ENCODE measurements around the gene SCGB1C2.

Gene SCGB1C2

DNA sequence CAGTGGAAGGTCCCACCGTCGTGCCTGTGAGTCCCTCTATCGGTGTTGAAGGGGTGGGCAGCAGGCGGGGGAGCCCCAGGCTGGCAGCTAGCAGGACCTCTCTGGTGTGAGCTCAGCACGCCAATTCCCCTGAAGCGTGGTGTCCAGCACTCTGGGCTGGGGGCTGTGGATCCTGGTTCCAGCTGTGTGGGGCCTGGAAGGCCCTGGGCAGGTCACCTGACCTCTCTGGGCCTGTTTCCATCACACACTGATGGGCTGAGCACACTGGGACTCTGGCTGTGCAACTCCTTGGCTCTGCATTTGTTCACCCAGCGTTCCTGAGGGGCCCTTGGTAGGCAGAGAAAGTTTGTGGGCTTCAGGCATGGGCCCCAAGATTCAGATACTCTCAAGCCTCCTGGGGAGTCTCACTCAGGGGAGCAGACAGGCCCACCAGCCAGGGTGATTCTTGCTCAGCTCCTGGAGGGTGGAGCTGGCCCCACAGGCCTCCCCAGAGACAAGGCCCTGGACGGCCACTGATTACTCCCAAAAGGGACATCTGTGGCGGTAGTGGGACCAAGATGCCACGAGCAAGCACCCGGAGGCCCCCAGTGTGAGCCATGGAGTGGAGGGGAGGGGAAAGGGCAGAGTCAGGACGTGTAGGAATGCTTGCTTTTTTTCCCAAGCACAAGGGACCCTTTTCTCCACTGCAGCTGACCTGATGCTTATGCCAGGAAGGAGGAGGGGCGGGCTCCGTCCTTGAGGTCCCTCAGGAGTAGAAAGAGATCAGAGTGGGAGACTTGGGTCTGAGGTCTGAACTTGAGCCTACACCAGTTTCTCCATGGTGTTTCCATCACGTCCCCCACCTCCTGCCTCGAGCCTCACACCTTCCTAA, 8.5 kb downstream of the SCGB1C2 start:
- POLR2A ChIA-PET = interaction anchor here (0.6 kb wide), 1 partner anchor 463 kb away, joined by 3 read pairs; no protein-coding TSS in a partner anchor
- DNase-seq = no peak
- no peaks in the 10 kb centered on the region for H3K36me3 ChIP-seq (ENCODE audit: control insufficient read depth in 4 of 4, insufficient read depth in 4 of 4, low read length in 3 of 4)
- peaks cover 0 to 3% (median 0%) of the 10 kb centered on the region in 5 experiments for H3K9me3 ChIP-seq (ENCODE audit: control extremely low read depth in 1 of 5, control insufficient read depth in 4 of 5, insufficient read depth in 2 of 5, low read depth in 1 of 5, low read length in 4 of 5)
- no peak overlapping the region for H3K27ac ChIP-seq (ENCODE audit: insufficient read depth in 1 of 2, low read depth in 1 of 2, low read length in 2 of 2, poor library complexity in 1 of 2, severe bottlenecking in 2 of 2)
- peaks cover 0 to 2% (median under 1%) of the 10 kb centered on the region in 4 experiments for H3K4me1 ChIP-seq (ENCODE audit: control extremely low read depth in 1 of 4, control insufficient read depth in 4 of 4, insufficient read depth in 4 of 4, low read length in 3 of 4)
- WGBS (ENCODE audit: insufficient coverage) = 95% methylated on average over 14 of the region's 16 CpGs
- H3K4me3 ChIP-seq (ENCODE audit: control insufficient read depth in 1 of 7, extremely low read depth in 1 of 7, insufficient read depth in 4 of 7, low read depth in 2 of 7, low read length in 6 of 7) = no peak overlapping the region
- CTCF ChIA-PET = interaction anchor here (1.4 to 2.2 kb wide), 3 partner anchors 20 to 167 kb away, joined by 3 to 6 read pairs (median 4); no protein-coding TSS in a partner anchor
- peaks cover 0 to 12% (median 4%) of the 10 kb centered on the region in 5 experiments for H3K27me3 ChIP-seq (replicated peaks in 2 of 5; ENCODE audit: control insufficient read depth in 4 of 5, insufficient read depth in 5 of 5, low read length in 4 of 5)

DNA sequence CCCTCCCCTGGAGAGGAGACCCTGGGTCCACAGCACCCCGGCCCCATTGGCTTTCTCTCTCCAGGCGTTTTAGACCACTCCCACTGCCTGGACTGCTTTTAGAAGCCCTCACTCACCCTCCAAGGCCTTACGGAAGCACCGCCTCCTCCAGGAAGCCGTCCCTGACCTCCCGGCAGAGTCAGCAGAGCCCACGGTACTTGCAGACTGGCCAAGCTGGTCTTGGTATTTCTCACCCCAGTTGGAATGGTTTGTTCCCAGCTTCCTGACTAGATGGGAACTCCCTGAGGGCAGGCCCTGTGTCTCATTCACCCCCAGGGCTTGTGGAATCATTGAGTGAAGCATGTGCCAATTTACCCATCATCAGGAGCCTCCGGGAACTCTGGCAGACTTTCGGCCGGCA, 9.2 kb downstream of the SCGB1C2 start:
- Histone ChIP-seq H3K27ac (ENCODE audit: insufficient read depth in 1 of 2, low read depth in 1 of 2, low read length in 2 of 2, poor library complexity in 1 of 2, severe bottlenecking in 2 of 2) (no peak overlapping the region), H3K27me3 (replicated peaks in 2 of 5; ENCODE audit: control insufficient read depth in 4 of 5, insufficient read depth in 5 of 5, low read length in 4 of 5) (peaks cover 0 to 12% (median 4%) of the 10 kb centered on the region in 5 experiments), H3K36me3 (ENCODE audit: control insufficient read depth in 4 of 4, insufficient read depth in 4 of 4, low read length in 3 of 4) (no peaks in the 10 kb centered on the region), H3K4me3 (ENCODE audit: control insufficient read depth in 1 of 7, extremely low read depth in 1 of 7, insufficient read depth in 4 of 7, low read depth in 2 of 7, low read length in 6 of 7) (no peak overlapping the region), H3K9me3 (ENCODE audit: control extremely low read depth in 1 of 5, control insufficient read depth in 4 of 5, insufficient read depth in 2 of 5, low read depth in 1 of 5, low read length in 4 of 5) (peaks cover 0 to 3% (median 0%) of the 10 kb centered on the region in 5 experiments), H3K4me1 (ENCODE audit: control extremely low read depth in 1 of 4, control insufficient read depth in 4 of 4, insufficient read depth in 4 of 4, low read length in 3 of 4) (peaks cover 0 to 2% (median under 1%) of the 10 kb centered on the region in 4 experiments)
- CTCF ChIA-PET = interaction anchor here (1.0 to 1.9 kb wide), 2 partner anchors 27 to 162 kb away, joined by 4 read pairs; no protein-coding TSS in a partner anchor
- 96% methylated on average over 9 of the region's 10 CpGs for WGBS (ENCODE audit: insufficient coverage)
- POLR2A ChIA-PET = no interaction called here
- no peak for DNase-seq

DNA sequence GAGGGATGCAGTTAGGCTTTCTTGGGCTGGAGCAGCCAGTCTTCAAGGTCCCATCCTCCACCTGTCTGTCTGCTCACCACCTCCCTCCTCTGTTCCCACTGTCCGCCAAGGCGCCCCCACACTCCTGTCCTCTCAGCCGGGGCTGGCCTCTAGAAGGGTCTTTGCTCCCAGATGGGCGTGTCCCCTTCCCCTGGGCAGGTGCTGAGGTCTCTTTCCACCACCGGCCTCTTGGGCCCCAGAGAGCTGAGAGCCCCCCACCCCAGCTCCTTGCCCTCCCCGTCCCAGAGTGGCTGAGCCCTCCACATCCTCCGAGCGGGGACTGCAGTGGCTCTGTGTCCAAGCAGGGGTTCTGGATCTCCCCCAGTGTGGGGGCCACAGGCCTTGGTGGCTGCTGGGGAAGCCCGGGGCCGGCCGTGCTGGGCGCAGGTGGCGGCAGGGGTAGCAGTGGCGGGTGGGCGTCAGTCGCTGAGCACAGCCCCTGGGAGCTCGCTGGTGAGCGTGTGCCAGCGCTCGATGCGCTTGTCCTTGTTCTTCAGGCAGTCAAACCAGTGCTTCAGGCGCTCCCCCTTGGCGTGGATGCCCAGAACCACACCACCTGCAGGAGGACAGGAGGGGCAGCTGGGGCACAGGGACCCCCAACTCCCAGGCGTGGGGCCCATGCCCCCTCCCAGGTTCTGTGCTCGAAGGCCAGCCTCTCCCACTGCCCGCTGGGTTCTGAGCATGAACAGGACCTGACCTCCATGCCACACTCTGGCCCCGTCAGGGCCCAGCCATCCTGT, 9.8 kb downstream of the SCGB1C2 start:
- H3K4me1 ChIP-seq (ENCODE audit: control extremely low read depth in 1 of 4, control insufficient read depth in 4 of 4, insufficient read depth in 4 of 4, low read length in 3 of 4) = peaks cover 0 to 2% (median under 1%) of the 10 kb centered on the region in 4 experiments
- WGBS (ENCODE audit: insufficient coverage) = 92% methylated on average over 22 of the region's 27 CpGs
- POLR2A ChIA-PET = no interaction called here
- H3K27ac ChIP-seq (ENCODE audit: insufficient read depth in 1 of 2, low read depth in 1 of 2, low read length in 2 of 2, poor library complexity in 1 of 2, severe bottlenecking in 2 of 2) = no peak overlapping the region
- H3K4me3 ChIP-seq (ENCODE audit: control insufficient read depth in 1 of 7, extremely low read depth in 1 of 7, insufficient read depth in 4 of 7, low read depth in 2 of 7, low read length in 6 of 7) = no peak overlapping the region
- H3K9me3 ChIP-seq (ENCODE audit: control extremely low read depth in 1 of 5, control insufficient read depth in 4 of 5, insufficient read depth in 2 of 5, low read depth in 1 of 5, low read length in 4 of 5) = peaks cover 0 to 3% (median 0%) of the 10 kb centered on the region in 5 experiments
- peaks cover 0 to 10% (median 4%) of the 10 kb centered on the region in 5 experiments for H3K27me3 ChIP-seq (replicated peaks in 2 of 5; ENCODE audit: control insufficient read depth in 4 of 5, insufficient read depth in 5 of 5, low read length in 4 of 5)
- H3K36me3 ChIP-seq (ENCODE audit: control insufficient read depth in 4 of 4, insufficient read depth in 4 of 4, low read length in 3 of 4) = no peaks in the 10 kb centered on the region
- CTCF ChIA-PET = interaction anchor here (0.6 to 1.9 kb wide), 4 partner anchors 26 to 541 kb away, joined by 3 to 4 read pairs (median 4); no protein-coding TSS in a partner anchor
- DNase-seq = no peak

DNA sequence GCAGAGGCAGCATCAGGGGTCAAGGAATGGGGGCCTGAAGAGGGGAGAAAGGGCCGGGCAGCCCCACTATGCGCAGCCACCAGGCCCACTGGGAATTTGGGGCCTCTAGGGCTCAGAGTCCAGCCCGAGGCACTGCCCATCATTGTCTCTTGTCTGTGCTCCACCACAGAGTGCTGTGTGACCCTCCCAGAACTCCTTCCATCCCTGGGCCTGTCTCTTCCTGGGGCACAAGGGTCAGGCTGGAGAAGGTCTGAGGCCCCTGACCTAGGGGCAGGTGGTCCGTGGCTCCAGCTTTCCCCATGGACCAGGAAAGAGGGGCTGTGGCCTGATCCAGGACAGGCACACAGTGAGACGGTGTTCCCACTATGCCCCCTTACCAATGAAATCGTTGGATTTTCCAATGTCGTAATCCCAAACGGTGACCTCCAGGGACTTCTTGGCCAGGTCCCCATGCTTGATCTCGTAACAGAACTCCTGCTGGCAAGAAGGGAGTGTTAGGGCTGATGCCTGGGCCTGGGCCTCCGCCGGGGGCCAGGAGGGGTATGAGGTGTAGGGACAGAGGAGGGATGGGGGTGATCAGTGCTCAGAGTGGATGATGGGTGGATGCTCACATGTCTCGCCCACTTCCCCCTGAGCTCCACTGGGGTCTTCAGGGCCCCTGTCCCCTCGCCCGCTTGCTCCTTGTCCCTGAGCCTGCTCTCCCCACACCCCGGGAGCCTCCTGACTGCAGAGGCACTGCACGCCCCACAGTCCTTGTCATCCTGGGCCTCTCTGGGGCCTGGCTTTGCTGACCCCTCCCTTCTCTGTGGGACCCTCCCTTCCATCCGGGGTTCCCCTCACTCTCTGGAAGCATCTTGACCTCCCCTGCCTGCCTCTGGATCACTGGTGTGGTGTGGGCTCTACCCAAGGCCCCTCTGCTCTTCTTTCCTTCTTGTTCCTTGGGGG, 10.7 kb downstream of the SCGB1C2 start:
- H3K36me3 ChIP-seq (ENCODE audit: control insufficient read depth in 4 of 4, insufficient read depth in 4 of 4, low read length in 3 of 4) = no peaks in the 10 kb centered on the region
- POLR2A ChIA-PET = no interaction called here
- 98% methylated on average over 14 of the region's 17 CpGs for WGBS (ENCODE audit: insufficient coverage)
- CTCF ChIA-PET = interaction anchor here (1.3 to 2.9 kb wide), 3 partner anchors 15 to 540 kb away, joined by 3 to 10 read pairs (median 6); no protein-coding TSS in a partner anchor
- no peak overlapping the region for H3K4me3 ChIP-seq (ENCODE audit: control insufficient read depth in 1 of 7, extremely low read depth in 1 of 7, insufficient read depth in 4 of 7, low read depth in 2 of 7, low read length in 6 of 7)
- no peak for DNase-seq
- H3K4me1 ChIP-seq (ENCODE audit: control extremely low read depth in 1 of 4, control insufficient read depth in 4 of 4, insufficient read depth in 4 of 4, low read length in 3 of 4) = peaks cover 0 to 2% (median under 1%) of the 10 kb centered on the region in 4 experiments
- peaks cover 0 to 6% (median 4%) of the 10 kb centered on the region in 5 experiments for H3K27me3 ChIP-seq (replicated peaks in 2 of 5; ENCODE audit: control insufficient read depth in 4 of 5, insufficient read depth in 5 of 5, low read length in 4 of 5)
- H3K27ac ChIP-seq (ENCODE audit: insufficient read depth in 1 of 2, low read depth in 1 of 2, low read length in 2 of 2, poor library complexity in 1 of 2, severe bottlenecking in 2 of 2) = no peak overlapping the region
- no peaks in the 10 kb centered on the region for H3K9me3 ChIP-seq (ENCODE audit: control extremely low read depth in 1 of 5, control insufficient read depth in 4 of 5, insufficient read depth in 2 of 5, low read depth in 1 of 5, low read length in 4 of 5)

DNA sequence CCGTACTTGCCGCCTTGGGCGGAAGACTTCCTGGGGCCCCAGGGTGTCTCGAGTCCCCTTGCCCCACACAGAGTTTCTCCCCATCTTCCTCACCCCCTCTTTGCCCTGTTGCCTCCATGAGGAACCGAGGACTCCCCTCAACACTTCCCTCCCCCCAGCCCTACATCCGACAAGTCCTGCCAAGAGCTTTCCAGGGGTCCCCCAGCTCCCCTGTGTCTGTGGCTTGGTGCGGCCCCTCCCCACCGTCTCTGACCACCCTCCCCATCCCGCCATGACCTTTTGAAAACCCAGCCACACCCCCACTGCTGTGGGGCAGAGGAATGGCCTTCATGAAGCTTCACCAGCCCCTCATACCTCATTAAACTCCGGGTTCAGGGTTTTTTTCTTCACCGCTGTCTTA, 11.4 kb downstream of the SCGB1C2 start:
- WGBS (ENCODE audit: insufficient coverage) = 73% methylated on average over 5 of the region's 11 CpGs
- ChIA-PET CTCF (interaction anchor here (1.3 to 2.9 kb wide), 3 partner anchors 14 to 539 kb away, joined by 3 to 10 read pairs (median 6); no protein-coding TSS in a partner anchor), POLR2A (interaction anchor here (0.6 kb wide), 1 partner anchor 162 kb away, joined by 3 read pairs; no protein-coding TSS in a partner anchor)

DNA sequence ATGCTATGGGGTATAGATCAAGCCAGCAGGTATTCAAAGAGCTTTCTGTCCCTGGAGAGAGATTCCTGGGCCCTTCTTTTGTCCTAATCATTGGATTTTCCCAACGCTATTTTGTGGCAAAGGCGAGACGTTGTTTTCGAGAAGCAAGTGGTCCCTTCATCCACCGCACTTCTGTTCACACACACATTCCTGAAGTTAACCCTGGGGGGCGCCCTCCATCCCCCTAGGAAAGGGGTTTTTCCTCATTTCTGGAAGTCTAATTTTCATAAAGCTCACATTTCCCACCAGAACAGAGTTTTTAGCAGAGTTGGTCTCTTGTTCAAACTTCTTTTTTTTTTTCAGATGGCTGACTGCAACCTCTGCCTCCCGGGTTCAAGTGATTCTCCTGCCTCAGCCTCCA, 11.9 kb downstream of the SCGB1C2 start:
- ChIA-PET POLR2A (interaction anchor here (0.6 kb wide), 1 partner anchor 162 kb away, joined by 3 read pairs; no protein-coding TSS in a partner anchor), CTCF (interaction anchor here (1.0 to 2.9 kb wide), 4 partner anchors 10 to 551 kb away, joined by 3 to 10 read pairs (median 5); no protein-coding TSS in a partner anchor)
- no peaks in the 10 kb centered on the region for H3K4me1 ChIP-seq (ENCODE audit: control extremely low read depth in 1 of 4, control insufficient read depth in 4 of 4, insufficient read depth in 4 of 4, low read length in 3 of 4)

More for the DNA sequence above, 11.4 kb downstream of the SCGB1C2 start:
- Histone ChIP-seq H3K36me3 (ENCODE audit: control insufficient read depth in 4 of 4, insufficient read depth in 4 of 4, low read length in 3 of 4) (no peaks in the 10 kb centered on the region), H3K27me3 (replicated peaks in 2 of 5; ENCODE audit: control insufficient read depth in 4 of 5, insufficient read depth in 5 of 5, low read length in 4 of 5) (peaks cover 0 to 6% (median 0%) of the 10 kb centered on the region in 5 experiments), H3K4me1 (ENCODE audit: control extremely low read depth in 1 of 4, control insufficient read depth in 4 of 4, insufficient read depth in 4 of 4, low read length in 3 of 4) (peaks cover 0 to under 1% (median 0%) of the 10 kb centered on the region in 4 experiments), H3K27ac (ENCODE audit: insufficient read depth in 1 of 2, low read depth in 1 of 2, low read length in 2 of 2, poor library complexity in 1 of 2, severe bottlenecking in 2 of 2) (no peak overlapping the region), H3K4me3 (ENCODE audit: control insufficient read depth in 1 of 7, extremely low read depth in 1 of 7, insufficient read depth in 4 of 7, low read depth in 2 of 7, low read length in 6 of 7) (no peak overlapping the region), H3K9me3 (ENCODE audit: control extremely low read depth in 1 of 5, control insufficient read depth in 4 of 5, insufficient read depth in 2 of 5, low read depth in 1 of 5, low read length in 4 of 5) (no peaks in the 10 kb centered on the region)
- DNase-seq = no peak

More for the DNA sequence above, 11.9 kb downstream of the SCGB1C2 start:
- WGBS (ENCODE audit: insufficient coverage) = 92% methylated on average over 7 of the region's 7 CpGs
- Histone ChIP-seq H3K9me3 (ENCODE audit: control extremely low read depth in 1 of 5, control insufficient read depth in 4 of 5, insufficient read depth in 2 of 5, low read depth in 1 of 5, low read length in 4 of 5) (no peaks in the 10 kb centered on the region), H3K27ac (ENCODE audit: insufficient read depth in 1 of 2, low read depth in 1 of 2, low read length in 2 of 2, poor library complexity in 1 of 2, severe bottlenecking in 2 of 2) (no peak overlapping the region), H3K27me3 (replicated peaks in 2 of 5; ENCODE audit: control insufficient read depth in 4 of 5, insufficient read depth in 5 of 5, low read length in 4 of 5) (peaks cover 0 to 6% (median 0%) of the 10 kb centered on the region in 5 experiments), H3K36me3 (ENCODE audit: control insufficient read depth in 4 of 4, insufficient read depth in 4 of 4, low read length in 3 of 4) (no peaks in the 10 kb centered on the region), H3K4me3 (ENCODE audit: control insufficient read depth in 1 of 7, extremely low read depth in 1 of 7, insufficient read depth in 4 of 7, low read depth in 2 of 7, low read length in 6 of 7) (no peak overlapping the region)
- DNase-seq = no peak
